OCI-LY1 (cell line): Measurements from ENCODE around the gene NRSN1.

Experiments used
- EZH2 ChIP-seq: fragments of 200-600 bp; sonication (generic), shearing (Covaris generic); IDR thresholded peaks from 2 replicates; pipeline ENCODE4 v1.8.0; 2017; ENCODE audit warnings: borderline replicate concordance, mixed run types, mild to moderate bottlenecking, antibody characterized with exemption, low read length, moderate library complexity, mixed read lengths
- TF ChIP-seq, protein P1 (sequence below): fragments of 200-600 bp; sonication (generic), shearing (Covaris generic); IDR thresholded peaks from 2 replicates; pipeline ENCODE4 v1.5.1; 2017; ENCODE audit warnings: mild to moderate bottlenecking, antibody characterized with exemption, low read length, moderate library complexity, mixed read lengths

DNA sequence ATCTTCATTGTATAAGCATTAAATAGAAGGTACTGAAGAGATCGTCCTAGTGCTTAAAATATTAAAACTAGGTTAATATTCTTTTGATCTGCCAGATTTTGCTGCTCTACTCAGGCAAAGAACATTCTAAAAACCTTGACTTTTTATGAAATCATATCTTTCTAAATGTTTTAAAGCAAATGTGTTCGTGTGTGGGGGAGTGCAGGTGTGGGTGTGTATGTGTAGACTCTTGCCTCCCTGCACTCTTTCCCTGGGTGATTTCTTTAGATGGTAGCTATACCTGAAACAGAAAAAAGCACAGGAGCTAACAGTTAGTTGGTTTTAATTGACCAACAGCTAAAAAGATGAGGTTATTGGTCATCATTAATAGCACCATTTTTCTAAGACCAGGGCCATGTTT, 5.7 kb downstream of the NRSN1 start:
- TF ChIP-seq, protein P1, sequence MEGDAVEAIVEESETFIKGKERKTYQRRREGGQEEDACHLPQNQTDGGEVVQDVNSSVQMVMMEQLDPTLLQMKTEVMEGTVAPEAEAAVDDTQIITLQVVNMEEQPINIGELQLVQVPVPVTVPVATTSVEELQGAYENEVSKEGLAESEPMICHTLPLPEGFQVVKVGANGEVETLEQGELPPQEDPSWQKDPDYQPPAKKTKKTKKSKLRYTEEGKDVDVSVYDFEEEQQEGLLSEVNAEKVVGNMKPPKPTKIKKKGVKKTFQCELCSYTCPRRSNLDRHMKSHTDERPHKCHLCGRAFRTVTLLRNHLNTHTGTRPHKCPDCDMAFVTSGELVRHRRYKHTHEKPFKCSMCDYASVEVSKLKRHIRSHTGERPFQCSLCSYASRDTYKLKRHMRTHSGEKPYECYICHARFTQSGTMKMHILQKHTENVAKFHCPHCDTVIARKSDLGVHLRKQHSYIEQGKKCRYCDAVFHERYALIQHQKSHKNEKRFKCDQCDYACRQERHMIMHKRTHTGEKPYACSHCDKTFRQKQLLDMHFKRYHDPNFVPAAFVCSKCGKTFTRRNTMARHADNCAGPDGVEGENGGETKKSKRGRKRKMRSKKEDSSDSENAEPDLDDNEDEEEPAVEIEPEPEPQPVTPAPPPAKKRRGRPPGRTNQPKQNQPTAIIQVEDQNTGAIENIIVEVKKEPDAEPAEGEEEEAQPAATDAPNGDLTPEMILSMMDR, result no peak
- no peak for TF ChIP-seq EZH2
